Right forelimb (tissue), 1 donor: ENCODE results near the gene PLA2G2D.

ENCODE experiments used
- DNase-seq: peaks from one replicate; pipeline ENCODE4 v3.0.0-alpha.2; 2018

The PLA2G2D gene

GRCh38 chr1:20083178-20083944 is 36.0 kb downstream of the PLA2G2D start:
- DNase-seq: no peak

- no peak for DNase-seq
Observed at GRCh38 chr1:20082772-20083171, 36.6 kb downstream of the PLA2G2D start.

- no peak for DNase-seq
Observed at GRCh38 chr1:20081353-20081810, 38.0 kb downstream of the PLA2G2D start.

- no peak for DNase-seq
Observed at GRCh38 chr1:20080441-20081352, 38.6 kb downstream of the PLA2G2D start.

GRCh38 chr1:20079661-20080305 is 39.6 kb downstream of the PLA2G2D start:
- no peak for DNase-seq

GRCh38 chr1:20078711-20079110 is 40.6 kb downstream of the PLA2G2D start:
- DNase-seq: no peak

GRCh38 chr1:20078171-20078651 is 41.1 kb downstream of the PLA2G2D start:
- DNase-seq: no peak

- no peak for DNase-seq
Observed at GRCh38 chr1:20076710-20077461, 42.5 kb downstream of the PLA2G2D start.

- DNase-seq: no peak
Observed at GRCh38 chr1:20076223-20076622, 43.1 kb downstream of the PLA2G2D start.

GRCh38 chr1:20075345-20075744 is 44.0 kb downstream of the PLA2G2D start:
- DNase-seq: no peak

GRCh38 chr1:20074725-20075171 is 44.6 kb downstream of the PLA2G2D start:
- no peak for DNase-seq

- DNase-seq: no peak
Observed at GRCh38 chr1:20074055-20074724, 45.1 kb downstream of the PLA2G2D start.

- DNase-seq: no peak
Observed at GRCh38 chr1:20073256-20073655, 46.1 kb downstream of the PLA2G2D start.

- no peak for DNase-seq
Observed at GRCh38 chr1:20072771-20073170, 46.6 kb downstream of the PLA2G2D start.

GRCh38 chr1:20071416-20071815 is 47.9 kb downstream of the PLA2G2D start:
- DNase-seq: no peak

GRCh38 chr1:20070357-20070756 is 49.0 kb downstream of the PLA2G2D start:
- no peak for DNase-seq

GRCh38 chr1:20069874-20070273 is 49.5 kb downstream of the PLA2G2D start, which contains the start of gene PLA2G5:
Gene PLA2G5 (plus strand): TSS chr1:20070194. CDS start chr1:20084831, 14,637 bp downstream.
- no peak for DNase-seq

- no peak for DNase-seq
Observed at GRCh38 chr1:20068722-20069121, 50.6 kb downstream of the PLA2G2D start.

- no peak for DNase-seq
Observed at GRCh38 chr1:20063861-20064292, 55.5 kb downstream of the PLA2G2D start.
